Measurements from ENCODE around the gene DDX31. TPM values are rescaled to one million over a fixed set of nuclear protein-coding genes. Genes with fewer than 3 reads are reported as not detected.
A peak's percentile ranks its signal among the peaks of the same experiment; 100 is the strongest.

The DDX31 gene
- total RNA-seq, 1 experiment from 2014 or later = 14.6 TPM

- TF ChIP-seq EZH2phosphoT487 (IDR thresholded peaks at IDR 0.05; ENCODE audit: borderline replicate concordance, low read length) = no peak
- TF ChIP-seq EZH2 (IDR thresholded peaks at IDR 0.05; ENCODE audit: low read length, unreplicated experiment) = no peak
- TF ChIP-seq, protein P1, sequence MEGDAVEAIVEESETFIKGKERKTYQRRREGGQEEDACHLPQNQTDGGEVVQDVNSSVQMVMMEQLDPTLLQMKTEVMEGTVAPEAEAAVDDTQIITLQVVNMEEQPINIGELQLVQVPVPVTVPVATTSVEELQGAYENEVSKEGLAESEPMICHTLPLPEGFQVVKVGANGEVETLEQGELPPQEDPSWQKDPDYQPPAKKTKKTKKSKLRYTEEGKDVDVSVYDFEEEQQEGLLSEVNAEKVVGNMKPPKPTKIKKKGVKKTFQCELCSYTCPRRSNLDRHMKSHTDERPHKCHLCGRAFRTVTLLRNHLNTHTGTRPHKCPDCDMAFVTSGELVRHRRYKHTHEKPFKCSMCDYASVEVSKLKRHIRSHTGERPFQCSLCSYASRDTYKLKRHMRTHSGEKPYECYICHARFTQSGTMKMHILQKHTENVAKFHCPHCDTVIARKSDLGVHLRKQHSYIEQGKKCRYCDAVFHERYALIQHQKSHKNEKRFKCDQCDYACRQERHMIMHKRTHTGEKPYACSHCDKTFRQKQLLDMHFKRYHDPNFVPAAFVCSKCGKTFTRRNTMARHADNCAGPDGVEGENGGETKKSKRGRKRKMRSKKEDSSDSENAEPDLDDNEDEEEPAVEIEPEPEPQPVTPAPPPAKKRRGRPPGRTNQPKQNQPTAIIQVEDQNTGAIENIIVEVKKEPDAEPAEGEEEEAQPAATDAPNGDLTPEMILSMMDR (conservative IDR thresholded peaks at IDR 0.05; ENCODE audit: low read depth, low read length) = no peak
- Histone ChIP-seq H3K27me3 (ENCODE audit: low read length) (no peaks in the 10 kb centered on the region), H3K4me1 (ENCODE audit: insufficient read depth, low read length) (peaks cover 35% of the 10 kb centered on the region), H3K9ac (ENCODE audit: low read length) (peak overlapping the region; percentile 21; the same call in 1 of the 2 replicates), H3K9me3 (ENCODE audit: low read length) (no peaks in the 10 kb centered on the region), H3K4me3 (ENCODE audit: low read length) (no peak overlapping the region), H3F3A (ENCODE audit: low read length, unreplicated experiment) (no peaks in the 10 kb centered on the region), H3K79me2 (ENCODE audit: low read length) (no peaks in the 10 kb centered on the region), H2AFZ (ENCODE audit: low read length) (no peak overlapping the region), H3K4me2 (ENCODE audit: low read length) (peak overlapping the region; percentile 65), H3K9me2 (replicated peaks; ENCODE audit: low read length) (no peaks in the 10 kb centered on the region), H4K20me1 (ENCODE audit: low read length) (no peaks in the 10 kb centered on the region), H3K36me3 (ENCODE audit: low read depth, low read length) (peaks cover 27% of the 10 kb centered on the region; the same call in 1 of the 2 replicates), H3K27ac (ENCODE audit: low read length) (peak overlapping the region; percentile 68)
- ChIA-PET CTCF (no interaction called here), POLR2A (ENCODE audit: unreplicated experiment) (no interaction called here)
- BruUV-seq (replicated peaks) = no TSS peak
- DNase-seq (peak; percentile 40), ATAC-seq (no peak)
- intact Hi-C loops (cut with micrococcal nuclease) = no loop called here
Measured at GRCh38 chr9:132638240-132638639, 31.5 kb downstream of the DDX31 start.

DNA sequence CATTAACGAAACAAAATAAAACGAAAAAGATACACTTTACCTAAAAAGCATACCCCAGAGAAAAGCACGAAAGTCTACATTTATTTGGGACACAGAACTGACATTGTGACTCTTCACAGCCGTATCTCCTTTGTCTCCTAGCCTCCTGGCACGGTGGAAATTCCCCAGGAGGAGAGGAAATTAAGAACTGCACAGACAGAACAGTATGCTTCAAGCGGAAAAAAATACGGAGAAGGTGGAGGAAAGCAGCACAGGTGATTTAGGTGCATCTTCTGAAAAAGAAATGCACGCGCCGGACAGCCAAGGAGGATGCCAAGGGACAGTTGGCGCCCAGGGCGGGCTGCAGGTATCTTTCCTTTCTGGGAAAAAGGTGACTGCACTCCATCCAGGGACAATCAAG, 32.0 kb downstream of the DDX31 start:
- intact Hi-C loops (cut with micrococcal nuclease) = no loop called here
- no peaks in the 10 kb centered on the region for H3K27me3 ChIP-seq (ENCODE audit: low read length)
- no peaks in the 10 kb centered on the region for H3K79me2 ChIP-seq (ENCODE audit: low read length)
- DNase-seq = peak; percentile 1
- no peaks in the 10 kb centered on the region for H3K9me2 ChIP-seq (replicated peaks; ENCODE audit: low read length)
- H3K9ac ChIP-seq (ENCODE audit: low read length) = peak overlapping the region; percentile 7; the same call in 1 of the 2 replicates
- H3K4me3 ChIP-seq (ENCODE audit: low read length) = no peak overlapping the region; the same call in 1 of the 2 replicates
- H3K36me3 ChIP-seq (ENCODE audit: low read depth, low read length) = peaks cover 27% of the 10 kb centered on the region; the same call in 1 of the 2 replicates
- no peak overlapping the region for H2AFZ ChIP-seq (ENCODE audit: low read length)
- peak; percentile 39 for ATAC-seq
- ChIA-PET CTCF (no interaction called here), POLR2A (ENCODE audit: unreplicated experiment) (no interaction called here)
- no peaks in the 10 kb centered on the region for H3F3A ChIP-seq (ENCODE audit: low read length, unreplicated experiment)
- H3K27ac ChIP-seq (ENCODE audit: low read length) = peak overlapping the region; percentile 68
- no peaks in the 10 kb centered on the region for H4K20me1 ChIP-seq (ENCODE audit: low read length)
- H3K4me1 ChIP-seq (ENCODE audit: insufficient read depth, low read length) = peaks cover 40% of the 10 kb centered on the region
- BruUV-seq (replicated peaks) = no TSS peak
- peak overlapping the region; percentile 65 for H3K4me2 ChIP-seq (ENCODE audit: low read length)
- TF ChIP-seq EZH2phosphoT487 (IDR thresholded peaks at IDR 0.05; ENCODE audit: borderline replicate concordance, low read length) (no peak), EZH2 (IDR thresholded peaks at IDR 0.05; ENCODE audit: low read length, unreplicated experiment) (no peak)
- TF ChIP-seq, protein P1 (conservative IDR thresholded peaks at IDR 0.05; ENCODE audit: low read depth, low read length) = no peak
- H3K9me3 ChIP-seq (ENCODE audit: low read length) = no peaks in the 10 kb centered on the region

- Histone ChIP-seq H3K4me1 (ENCODE audit: insufficient read depth, low read length) (peaks cover 44% of the 10 kb centered on the region), H3K9me3 (ENCODE audit: low read length) (no peaks in the 10 kb centered on the region), H3K36me3 (ENCODE audit: low read depth, low read length) (peaks cover 24% of the 10 kb centered on the region; the same call in 1 of the 2 replicates), H3K79me2 (ENCODE audit: low read length) (no peaks in the 10 kb centered on the region), H3K4me2 (ENCODE audit: low read length) (peak overlapping the region; percentile 65), H3K4me3 (ENCODE audit: low read length) (no peak overlapping the region; the same call in 1 of the 2 replicates), H3F3A (ENCODE audit: low read length, unreplicated experiment) (no peaks in the 10 kb centered on the region), H3K27ac (ENCODE audit: low read length) (peak overlapping the region; percentile 68), H3K27me3 (ENCODE audit: low read length) (no peaks in the 10 kb centered on the region), H3K9ac (ENCODE audit: low read length) (peak overlapping the region; percentile 14; the same call in 1 of the 2 replicates), H3K9me2 (replicated peaks; ENCODE audit: low read length) (no peaks in the 10 kb centered on the region), H2AFZ (ENCODE audit: low read length) (no peak overlapping the region), H4K20me1 (ENCODE audit: low read length) (no peaks in the 10 kb centered on the region)
- BruUV-seq (replicated peaks) = no TSS peak
- ChIA-PET CTCF (no interaction called here), POLR2A (ENCODE audit: unreplicated experiment) (no interaction called here)
- peak; percentile 92 for ATAC-seq
- peak; percentile 62 for DNase-seq
- intact Hi-C loops (cut with micrococcal nuclease) = no loop called here
- no peak for TF ChIP-seq EZH2phosphoT487 (IDR thresholded peaks at IDR 0.05; ENCODE audit: borderline replicate concordance, low read length)
- TF ChIP-seq, protein P1 (conservative IDR thresholded peaks at IDR 0.05; ENCODE audit: low read depth, low read length) = no peak
Measured at GRCh38 chr9:132637351-132637750, 32.4 kb downstream of the DDX31 start.
